ENCODE measurements around the gene GPATCH4. TPM values are rescaled to one million over a fixed set of nuclear protein-coding genes. Genes with fewer than 3 reads are reported as not detected.

The GPATCH4 gene
- total and polyA plus RNA-seq, 4 donors: 7.6 to 23.6 (median 16.3) TPM

- H3K36me3 ChIP-seq (ENCODE audit: control insufficient read depth in 4 of 4, insufficient read depth in 3 of 4, low read depth in 1 of 4, low read length in 3 of 4): peaks cover 7 to 38% (median 17%) of the 10 kb centered on the region in 4 donors
- no peak overlapping the region for H3K9ac ChIP-seq (ENCODE audit: low read depth in 1 of 2, low read length in 2 of 2)
- no peak overlapping the region for H3K27ac ChIP-seq (ENCODE audit: low read depth in 1 of 2, low read length in 2 of 2)
- WGBS: 94% methylated on average over 2 of the region's 2 CpGs
- H3K9me3 ChIP-seq (ENCODE audit: control insufficient read depth in 4 of 4, low read length in 3 of 4): no peaks in the 10 kb centered on the region
- no peak for TF ChIP-seq EGR1 (IDR thresholded peaks at IDR 0.05; ENCODE audit: low read depth in 2 of 2)
- no peak for TF ChIP-seq RAD21 (IDR thresholded peaks at IDR 0.05)
- no peak for TF ChIP-seq SP1 (IDR thresholded peaks at IDR 0.05)
- TF ChIP-seq ATF3 (IDR thresholded peaks at IDR 0.05): no peak
- TF ChIP-seq FOXA2 (IDR thresholded peaks at IDR 0.05): no peak
- no peak for TF ChIP-seq YY1 (IDR thresholded peaks at IDR 0.05)
- no peak for TF ChIP-seq HNF4G (IDR thresholded peaks at IDR 0.05)
- no peak for TF ChIP-seq FOXA1 (IDR thresholded peaks at IDR 0.05)
- no peak for TF ChIP-seq HNF4A (conservative IDR thresholded peaks at IDR 0.05)
- no peak for TF ChIP-seq MAX (IDR thresholded peaks at IDR 0.05)
- no peak for TF ChIP-seq NR2F2 (IDR thresholded peaks at IDR 0.05)
- TF ChIP-seq CTCF (IDR thresholded peaks at IDR 0.05; ENCODE audit: low read depth, low read length, missing input control): no peak
- no peak for TF ChIP-seq ZBTB33 (IDR thresholded peaks at IDR 0.05)
- no peaks in the 10 kb centered on the region for H3K27me3 ChIP-seq (ENCODE audit: control insufficient read depth in 4 of 4, insufficient read depth in 4 of 4, low read length in 3 of 4)
- no peak for DNase-seq (ENCODE audit: low spot score)
- H3K4me3 ChIP-seq (ENCODE audit: low read depth in 1 of 3, low read length in 3 of 3): no peak overlapping the region
- peaks cover 3 to 19% (median 9%) of the 10 kb centered on the region in 4 donors for H3K4me1 ChIP-seq (ENCODE audit: control insufficient read depth in 4 of 4, insufficient read depth in 4 of 4, low read length in 3 of 4)
These were observed 6.3 kb downstream of the GPATCH4 start for GRCh38 chr1:156595016-156595415.

GRCh38 chr1:156594190-156594589 is 7.1 kb downstream of the GPATCH4 start:
- Histone ChIP-seq H3K9ac (ENCODE audit: low read depth in 1 of 2, low read length in 2 of 2) (no peak overlapping the region), H3K27me3 (ENCODE audit: control insufficient read depth in 4 of 4, insufficient read depth in 4 of 4, low read length in 3 of 4) (no peaks in the 10 kb centered on the region), H3K4me1 (ENCODE audit: control insufficient read depth in 4 of 4, insufficient read depth in 4 of 4, low read length in 3 of 4) (peaks cover 3 to 15% (median 9%) of the 10 kb centered on the region in 4 donors), H3K27ac (ENCODE audit: low read depth in 1 of 2, low read length in 2 of 2) (no peak overlapping the region), H3K4me3 (ENCODE audit: low read depth in 1 of 3, low read length in 3 of 3) (no peak overlapping the region), H3K9me3 (ENCODE audit: control insufficient read depth in 4 of 4, low read length in 3 of 4) (no peaks in the 10 kb centered on the region), H3K36me3 (ENCODE audit: control insufficient read depth in 4 of 4, insufficient read depth in 3 of 4, low read depth in 1 of 4, low read length in 3 of 4) (peaks cover 7 to 38% (median 17%) of the 10 kb centered on the region in 4 donors)
- TF ChIP-seq HNF4G (IDR thresholded peaks at IDR 0.05) (no peak), REST (IDR thresholded peaks at IDR 0.05) (no peak), ZBTB33 (IDR thresholded peaks at IDR 0.05) (no peak), JUND (IDR thresholded peaks at IDR 0.05) (no peak), TAF1 (conservative IDR thresholded peaks at IDR 0.05) (no peak), ATF3 (IDR thresholded peaks at IDR 0.05) (no peak)
- 96% methylated on average over 3 of the region's 3 CpGs for WGBS
- no peak for DNase-seq (ENCODE audit: low spot score)

Data from liver (tissue), 9 donors.